Stimulated activated CD8-positive, alpha-beta memory T cell treated with anti-CD3 and anti-CD28 coated beads, Interleukin-12 subunit alpha, Interleukin-12 subunit beta, amount 100 ng/mL, for 24 hours (primary cell): Measurements from ENCODE around the gene CFDP1.

Experiments used
- DNase-seq: peaks from one replicate; pipeline ENCODE4 v3.0.0-alpha.2; 2020; ENCODE audit errors: extremely low read depth

CFDP1 gene

GRCh38 chr16:75372236-75372856 is 61.0 kb downstream of the CFDP1 start:
- no peak for DNase-seq

GRCh38 chr16:75371171-75371570 is 62.1 kb downstream of the CFDP1 start:
- DNase-seq = no peak

- no peak for DNase-seq
Observed at GRCh38 chr16:75364286-75364791, 69.0 kb downstream of the CFDP1 start.

GRCh38 chr16:75362846-75363245 is 70.5 kb downstream of the CFDP1 start:
- DNase-seq = no peak

GRCh38 chr16:75361936-75362335 is 71.4 kb downstream of the CFDP1 start:
- no peak for DNase-seq

- no peak for DNase-seq
Observed at GRCh38 chr16:75354170-75354569, 79.1 kb downstream of the CFDP1 start.

- DNase-seq = no peak
Observed at GRCh38 chr16:75351183-75351582, 82.1 kb downstream of the CFDP1 start.

GRCh38 chr16:75345711-75346110 is 87.6 kb downstream of the CFDP1 start:
- DNase-seq = no peak

- DNase-seq = no peak
Observed at GRCh38 chr16:75343941-75344340, 89.4 kb downstream of the CFDP1 start.

- DNase-seq = no peak
Observed at GRCh38 chr16:75343286-75343685, 90.0 kb downstream of the CFDP1 start.

- DNase-seq = no peak
Observed at GRCh38 chr16:75342308-75342811, 90.9 kb downstream of the CFDP1 start.

- DNase-seq = no peak
Observed at GRCh38 chr16:75341564-75342307, 91.6 kb downstream of the CFDP1 start.

GRCh38 chr16:75340741-75341491 is 92.4 kb downstream of the CFDP1 start:
- no peak for DNase-seq

- DNase-seq = no peak
Observed at GRCh38 chr16:75337430-75337829, 95.9 kb downstream of the CFDP1 start.

- DNase-seq = no peak
Observed at GRCh38 chr16:75336521-75336920, 96.8 kb downstream of the CFDP1 start.

- no peak for DNase-seq
Observed at GRCh38 chr16:75333721-75334163, 99.6 kb downstream of the CFDP1 start.

GRCh38 chr16:75329943-75330342 is 103.4 kb downstream of the CFDP1 start:
- no peak for DNase-seq

- no peak for DNase-seq
Observed at GRCh38 chr16:75326333-75326732, 107.0 kb downstream of the CFDP1 start.

- DNase-seq = no peak
Observed at GRCh38 chr16:75323933-75324332, 109.4 kb downstream of the CFDP1 start.

- DNase-seq = no peak
Observed at GRCh38 chr16:75323198-75323597, 110.1 kb downstream of the CFDP1 start.

GRCh38 chr16:75322740-75323139 is 110.6 kb downstream of the CFDP1 start:
- no peak for DNase-seq

GRCh38 chr16:75320435-75320834 is 112.9 kb downstream of the CFDP1 start:
- no peak for DNase-seq
